ENCODE data around the gene C9orf152. TPM values are rescaled to one million over a fixed set of nuclear protein-coding genes. Genes with fewer than 3 reads are reported as not detected.

C9orf152 gene
- total and polyA plus RNA-seq, 2 of the 13 experiments (the other 11 are each of a cell fraction or from before 2014, with no cell fraction given) = 0.24 to 0.48 TPM

DNA sequence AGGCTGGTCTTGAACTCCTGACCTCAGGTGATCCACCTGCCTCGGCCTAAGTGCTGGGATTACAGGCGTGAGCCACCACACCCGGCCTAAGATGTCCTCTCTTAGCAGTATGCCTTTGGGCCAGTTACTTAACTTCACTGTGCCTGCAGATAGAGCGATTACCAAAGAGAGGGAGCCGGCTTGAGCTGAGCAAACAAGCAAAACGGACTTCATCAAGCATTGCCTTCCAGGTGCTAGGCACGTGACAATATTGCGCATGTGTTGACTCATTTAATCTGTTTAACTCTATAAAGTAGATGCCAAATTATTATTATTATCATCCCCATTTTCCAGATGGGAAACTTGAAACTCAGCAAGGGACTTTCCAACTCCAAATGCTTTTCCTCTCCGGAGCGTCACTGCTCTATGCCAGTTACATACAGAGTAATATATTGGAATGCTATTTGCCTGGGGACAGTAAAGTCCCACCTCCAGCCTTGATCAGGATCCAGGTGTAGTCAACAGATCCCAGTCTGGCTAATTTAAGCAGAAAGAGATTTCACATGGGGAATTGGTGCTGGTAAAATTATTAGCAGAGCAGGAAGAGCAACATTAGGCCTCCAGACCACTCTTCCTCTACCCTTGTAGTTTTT is 5.6 kb upstream of the C9orf152 start (continued):
- TF ChIP-seq YEATS2 (CRISPR knock-in tag; IDR thresholded peaks at IDR 0.05; ENCODE audit: borderline replicate concordance) (no peak), ZNF292 (CRISPR knock-in tag; IDR thresholded peaks at IDR 0.05; ENCODE audit: borderline replicate concordance, low read depth) (no peak), NFKB2 (CRISPR knock-in tag; IDR thresholded peaks at IDR 0.05; ENCODE audit: borderline replicate concordance) (no peak), SP5 (CRISPR knock-in tag; IDR thresholded peaks at IDR 0.05; ENCODE audit: borderline replicate concordance, low read depth) (no peak), KLF16 (CRISPR knock-in tag; IDR thresholded peaks at IDR 0.05) (0 out of 4 replicates have a peak, but pooled peaks of 1 of the 2 experiments have one; percentile 29), BCL6 (CRISPR knock-in tag; IDR thresholded peaks at IDR 0.05) (peak; percentile 56), ZFP1 (CRISPR knock-in tag; IDR thresholded peaks at IDR 0.05) (no peak), MED8 (CRISPR knock-in tag; IDR thresholded peaks at IDR 0.05; ENCODE audit: insufficient replicate concordance) (no peak), HDAC6 (IDR thresholded peaks at IDR 0.05; ENCODE audit: low read depth, low read length) (no peak), ZNF674 (CRISPR knock-in tag; IDR thresholded peaks at IDR 0.05; ENCODE audit: low read depth) (no peak), MXI1 (IDR thresholded peaks at IDR 0.05; ENCODE audit: borderline replicate concordance, low read depth, low read length) (no peak), HNF4G (IDR thresholded peaks at IDR 0.05; ENCODE audit: borderline replicate concordance, low read depth, low read length) (no peak), HNF4G (CRISPR knock-in tag; IDR thresholded peaks at IDR 0.05; ENCODE audit: borderline replicate concordance, low read depth) (no peak), ZNF232 (CRISPR knock-in tag; IDR thresholded peaks at IDR 0.05; ENCODE audit: borderline replicate concordance) (peak; percentile 41; the same call in 1 of the 2 replicates)
- TF ChIP-seq, protein P1, sequence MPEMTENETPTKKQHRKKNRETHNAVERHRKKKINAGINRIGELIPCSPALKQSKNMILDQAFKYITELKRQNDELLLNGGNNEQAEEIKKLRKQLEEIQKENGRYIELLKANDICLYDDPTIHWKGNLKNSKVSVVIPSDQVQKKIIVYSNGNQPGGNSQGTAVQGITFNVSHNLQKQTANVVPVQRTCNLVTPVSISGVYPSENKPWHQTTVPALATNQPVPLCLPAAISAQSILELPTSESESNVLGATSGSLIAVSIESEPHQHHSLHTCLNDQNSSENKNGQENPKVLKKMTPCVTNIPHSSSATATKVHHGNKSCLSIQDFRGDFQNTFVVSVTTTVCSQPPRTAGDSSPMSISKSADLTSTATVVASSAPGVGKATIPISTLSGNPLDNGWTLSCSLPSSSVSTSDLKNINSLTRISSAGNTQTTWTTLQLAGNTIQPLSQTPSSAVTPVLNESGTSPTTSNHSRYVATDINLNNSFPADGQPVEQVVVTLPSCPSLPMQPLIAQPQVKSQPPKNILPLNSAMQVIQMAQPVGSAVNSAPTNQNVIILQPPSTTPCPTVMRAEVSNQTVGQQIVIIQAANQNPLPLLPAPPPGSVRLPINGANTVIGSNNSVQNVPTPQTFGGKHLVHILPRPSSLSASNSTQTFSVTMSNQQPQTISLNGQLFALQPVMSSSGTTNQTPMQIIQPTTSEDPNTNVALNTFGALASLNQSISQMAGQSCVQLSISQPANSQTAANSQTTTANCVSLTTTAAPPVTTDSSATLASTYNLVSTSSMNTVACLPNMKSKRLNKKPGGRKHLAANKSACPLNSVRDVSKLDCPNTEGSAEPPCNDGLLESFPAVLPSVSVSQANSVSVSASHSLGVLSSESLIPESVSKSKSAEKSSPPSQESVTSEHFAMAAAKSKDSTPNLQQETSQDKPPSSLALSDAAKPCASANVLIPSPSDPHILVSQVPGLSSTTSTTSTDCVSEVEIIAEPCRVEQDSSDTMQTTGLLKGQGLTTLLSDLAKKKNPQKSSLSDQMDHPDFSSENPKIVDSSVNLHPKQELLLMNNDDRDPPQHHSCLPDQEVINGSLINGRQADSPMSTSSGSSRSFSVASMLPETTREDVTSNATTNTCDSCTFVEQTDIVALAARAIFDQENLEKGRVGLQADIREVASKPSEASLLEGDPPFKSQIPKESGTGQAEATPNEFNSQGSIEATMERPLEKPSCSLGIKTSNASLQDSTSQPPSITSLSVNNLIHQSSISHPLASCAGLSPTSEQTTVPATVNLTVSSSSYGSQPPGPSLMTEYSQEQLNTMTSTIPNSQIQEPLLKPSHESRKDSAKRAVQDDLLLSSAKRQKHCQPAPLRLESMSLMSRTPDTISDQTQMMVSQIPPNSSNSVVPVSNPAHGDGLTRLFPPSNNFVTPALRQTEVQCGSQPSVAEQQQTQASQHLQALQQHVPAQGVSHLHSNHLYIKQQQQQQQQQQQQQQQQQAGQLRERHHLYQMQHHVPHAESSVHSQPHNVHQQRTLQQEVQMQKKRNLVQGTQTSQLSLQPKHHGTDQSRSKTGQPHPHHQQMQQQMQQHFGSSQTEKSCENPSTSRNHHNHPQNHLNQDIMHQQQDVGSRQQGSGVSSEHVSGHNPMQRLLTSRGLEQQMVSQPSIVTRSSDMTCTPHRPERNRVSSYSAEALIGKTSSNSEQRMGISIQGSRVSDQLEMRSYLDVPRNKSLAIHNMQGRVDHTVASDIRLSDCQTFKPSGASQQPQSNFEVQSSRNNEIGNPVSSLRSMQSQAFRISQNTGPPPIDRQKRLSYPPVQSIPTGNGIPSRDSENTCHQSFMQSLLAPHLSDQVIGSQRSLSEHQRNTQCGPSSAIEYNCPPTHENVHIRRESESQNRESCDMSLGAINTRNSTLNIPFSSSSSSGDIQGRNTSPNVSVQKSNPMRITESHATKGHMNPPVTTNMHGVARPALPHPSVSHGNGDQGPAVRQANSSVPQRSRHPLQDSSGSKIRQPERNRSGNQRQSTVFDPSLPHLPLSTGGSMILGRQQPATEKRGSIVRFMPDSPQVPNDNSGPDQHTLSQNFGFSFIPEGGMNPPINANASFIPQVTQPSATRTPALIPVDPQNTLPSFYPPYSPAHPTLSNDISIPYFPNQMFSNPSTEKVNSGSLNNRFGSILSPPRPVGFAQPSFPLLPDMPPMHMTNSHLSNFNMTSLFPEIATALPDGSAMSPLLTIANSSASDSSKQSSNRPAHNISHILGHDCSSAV (CRISPR knock-in tag; IDR thresholded peaks at IDR 0.05; ENCODE audit: borderline replicate concordance) = no peak
- TF ChIP-seq, protein P2, sequence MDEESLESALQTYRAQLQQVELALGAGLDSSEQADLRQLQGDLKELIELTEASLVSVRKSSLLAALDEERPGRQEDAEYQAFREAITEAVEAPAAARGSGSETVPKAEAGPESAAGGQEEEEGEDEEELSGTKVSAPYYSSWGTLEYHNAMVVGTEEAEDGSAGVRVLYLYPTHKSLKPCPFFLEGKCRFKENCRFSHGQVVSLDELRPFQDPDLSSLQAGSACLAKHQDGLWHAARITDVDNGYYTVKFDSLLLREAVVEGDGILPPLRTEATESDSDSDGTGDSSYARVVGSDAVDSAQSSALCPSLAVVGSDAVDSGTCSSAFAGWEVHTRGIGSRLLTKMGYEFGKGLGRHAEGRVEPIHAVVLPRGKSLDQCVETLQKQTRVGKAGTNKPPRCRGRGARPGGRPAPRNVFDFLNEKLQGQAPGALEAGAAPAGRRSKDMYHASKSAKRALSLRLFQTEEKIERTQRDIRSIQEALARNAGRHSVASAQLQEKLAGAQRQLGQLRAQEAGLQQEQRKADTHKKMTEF (CRISPR knock-in tag; IDR thresholded peaks at IDR 0.05) = no peak
- TF ChIP-seq, protein P3, sequence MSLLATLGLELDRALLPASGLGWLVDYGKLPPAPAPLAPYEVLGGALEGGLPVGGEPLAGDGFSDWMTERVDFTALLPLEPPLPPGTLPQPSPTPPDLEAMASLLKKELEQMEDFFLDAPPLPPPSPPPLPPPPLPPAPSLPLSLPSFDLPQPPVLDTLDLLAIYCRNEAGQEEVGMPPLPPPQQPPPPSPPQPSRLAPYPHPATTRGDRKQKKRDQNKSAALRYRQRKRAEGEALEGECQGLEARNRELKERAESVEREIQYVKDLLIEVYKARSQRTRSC (CRISPR knock-in tag; IDR thresholded peaks at IDR 0.05; ENCODE audit: low read depth) = no peak
- TF ChIP-seq, protein P4, sequence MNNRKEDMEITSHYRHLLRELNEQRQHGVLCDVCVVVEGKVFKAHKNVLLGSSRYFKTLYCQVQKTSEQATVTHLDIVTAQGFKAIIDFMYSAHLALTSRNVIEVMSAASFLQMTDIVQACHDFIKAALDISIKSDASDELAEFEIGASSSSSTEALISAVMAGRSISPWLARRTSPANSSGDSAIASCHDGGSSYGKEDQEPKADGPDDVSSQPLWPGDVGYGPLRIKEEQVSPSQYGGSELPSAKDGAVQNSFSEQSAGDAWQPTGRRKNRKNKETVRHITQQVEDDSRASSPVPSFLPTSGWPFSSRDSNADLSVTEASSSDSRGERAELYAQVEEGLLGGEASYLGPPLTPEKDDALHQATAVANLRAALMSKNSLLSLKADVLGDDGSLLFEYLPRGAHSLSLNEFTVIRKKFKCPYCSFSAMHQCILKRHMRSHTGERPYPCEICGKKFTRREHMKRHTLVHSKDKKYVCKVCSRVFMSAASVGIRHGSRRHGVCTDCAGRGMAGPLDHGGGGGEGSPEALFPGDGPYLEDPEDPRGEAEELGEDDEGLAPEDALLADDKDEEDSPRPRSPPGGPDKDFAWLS (CRISPR knock-in tag; IDR thresholded peaks at IDR 0.05; ENCODE audit: borderline replicate concordance) = no peak

All from HepG2 (cell line).